Stomach smooth muscle (tissue), 2 donors: ENCODE results near the gene FNDC5.

Experiments used
- H3K27ac ChIP-seq: one replicate; pipeline ENCODE4 v1.7.0; 2013; ENCODE audit warnings: mild to moderate bottlenecking, low read length, inconsistent platforms
- H3K27me3 ChIP-seq, 2 donors: one replicate each; pipeline ENCODE4 v1.7.0; 2013; ENCODE audit warnings: low read length in 2 of 2; ENCODE audit not compliant: insufficient read depth in 2 of 2, control insufficient read depth in 1 of 2
- H3K36me3 ChIP-seq, 2 donors: one replicate each; pipeline ENCODE4 v1.7.0; 2013; ENCODE audit warnings: low read length in 2 of 2; ENCODE audit not compliant: control insufficient read depth in 2 of 2, insufficient read depth in 2 of 2
- H3K4me1 ChIP-seq: one replicate; pipeline ENCODE4 v1.7.0; 2013; ENCODE audit warnings: low read length; ENCODE audit not compliant: control insufficient read depth, insufficient read depth
- H3K4me3 ChIP-seq, 2 donors: one replicate each; pipeline ENCODE4 v1.7.0; 2013; ENCODE audit warnings: low read length in 2 of 2
- H3K9ac ChIP-seq, 2 donors: one replicate each; pipeline ENCODE4 v1.7.0; 2013; ENCODE audit warnings: low read length in 2 of 2, mild to moderate bottlenecking in 1 of 2
- H3K9me3 ChIP-seq, 2 donors: one replicate each; pipeline ENCODE4 v1.7.0; 2013; ENCODE audit warnings: low read length in 2 of 2; ENCODE audit not compliant: control insufficient read depth in 2 of 2
- donor health status: healthy.
- donor health status: Pancreatic carcinoma.

Gene FNDC5

DNA sequence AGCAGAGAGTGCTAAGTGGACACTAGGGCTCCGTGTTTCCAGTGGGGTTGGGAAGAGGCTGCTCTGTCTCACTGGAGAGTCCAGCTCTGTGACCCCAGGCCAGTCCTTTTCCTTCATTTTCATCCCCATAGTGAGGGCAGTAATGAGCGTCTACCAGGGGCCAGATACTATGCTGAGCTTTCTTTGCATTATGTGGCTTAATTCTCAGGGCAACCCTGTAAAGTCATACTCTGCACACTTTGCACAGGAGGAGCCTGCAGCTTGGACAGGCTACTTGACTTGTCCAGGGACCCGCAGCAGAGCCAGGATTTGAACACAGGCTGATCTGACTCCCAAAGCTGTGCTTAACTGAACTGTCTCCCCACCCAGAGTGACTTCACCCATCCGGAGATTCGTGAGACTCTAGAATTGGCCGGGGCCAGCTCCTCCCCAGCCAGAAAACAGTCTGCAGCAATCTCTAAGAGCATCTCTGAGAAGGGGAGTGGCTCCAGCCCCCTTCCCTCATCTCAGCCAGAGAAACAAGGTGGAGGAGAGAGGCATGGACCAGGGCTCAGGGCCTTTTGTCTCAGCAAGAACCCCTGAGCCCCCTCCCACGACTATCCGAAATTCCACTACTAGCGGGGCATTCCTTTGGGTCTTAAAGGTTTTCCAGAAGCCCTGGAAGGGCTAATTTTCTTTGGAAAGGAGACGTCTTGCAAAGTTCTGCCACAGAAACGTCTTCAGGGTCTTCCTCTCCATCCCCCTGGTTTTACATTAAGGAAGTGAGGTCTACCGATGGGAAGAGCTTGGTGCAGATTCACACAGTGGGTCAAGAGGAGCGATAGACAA, 866 bp upstream of the FNDC5 start:
- peaks cover 26% of the 10 kb centered on the region for H3K4me1 ChIP-seq
- peak overlapping the region; percentile 44 to 74 for H3K4me3 ChIP-seq
- peaks cover 0 to 6% of the 10 kb centered on the region in 2 donors for H3K36me3 ChIP-seq
- H3K9ac ChIP-seq = peak overlapping the region in 1 of 2 donors; percentile 1
- H3K27ac ChIP-seq = no peak overlapping the region
- H3K27me3 ChIP-seq = no peaks in the 10 kb centered on the region
- H3K9me3 ChIP-seq = no peaks in the 10 kb centered on the region

DNA sequence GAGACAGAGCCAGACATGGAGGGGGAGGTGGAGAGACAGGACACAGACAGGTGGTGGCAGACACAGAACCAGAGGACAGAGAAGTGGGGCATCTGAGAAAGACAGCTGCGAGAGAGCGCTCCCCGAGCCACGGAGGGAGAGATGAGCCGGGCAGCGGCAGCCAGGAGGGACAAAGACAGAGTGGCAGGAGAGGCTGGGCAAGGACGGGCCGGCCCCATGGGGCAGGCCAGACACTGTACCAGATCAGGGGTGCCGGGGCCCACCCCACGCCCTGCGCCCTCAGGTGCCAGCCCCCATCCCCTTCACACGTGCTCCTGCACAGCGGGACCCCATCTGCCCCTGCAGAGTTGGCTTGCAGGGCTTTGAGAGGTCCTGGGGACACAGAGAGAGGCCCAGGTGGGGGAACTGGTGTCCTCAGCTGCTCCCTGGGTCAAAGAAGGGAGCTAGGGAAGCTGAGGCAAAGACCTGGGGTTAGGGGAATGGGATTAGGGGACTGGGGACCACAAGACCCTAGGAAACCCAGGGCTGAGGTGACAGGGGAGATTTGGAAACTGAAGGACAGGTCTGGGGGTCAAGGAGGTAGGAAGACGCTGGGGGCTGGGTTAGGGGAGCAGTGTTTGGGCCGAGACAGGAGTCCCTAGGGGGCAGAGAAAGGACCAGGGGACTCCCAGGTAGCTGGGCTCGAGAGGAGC, 643 bp downstream of the FNDC5 start:
- H3K4me1 ChIP-seq = peaks cover 30% of the 10 kb centered on the region
- peak overlapping the region; percentile 13 to 76 for H3K9ac ChIP-seq
- peak overlapping the region; percentile 54 to 73 for H3K4me3 ChIP-seq
- H3K27me3 ChIP-seq = no peaks in the 10 kb centered on the region
- H3K36me3 ChIP-seq = peaks cover 0 to 6% of the 10 kb centered on the region in 2 donors
- H3K27ac ChIP-seq = no peak overlapping the region
- H3K9me3 ChIP-seq = no peaks in the 10 kb centered on the region

DNA sequence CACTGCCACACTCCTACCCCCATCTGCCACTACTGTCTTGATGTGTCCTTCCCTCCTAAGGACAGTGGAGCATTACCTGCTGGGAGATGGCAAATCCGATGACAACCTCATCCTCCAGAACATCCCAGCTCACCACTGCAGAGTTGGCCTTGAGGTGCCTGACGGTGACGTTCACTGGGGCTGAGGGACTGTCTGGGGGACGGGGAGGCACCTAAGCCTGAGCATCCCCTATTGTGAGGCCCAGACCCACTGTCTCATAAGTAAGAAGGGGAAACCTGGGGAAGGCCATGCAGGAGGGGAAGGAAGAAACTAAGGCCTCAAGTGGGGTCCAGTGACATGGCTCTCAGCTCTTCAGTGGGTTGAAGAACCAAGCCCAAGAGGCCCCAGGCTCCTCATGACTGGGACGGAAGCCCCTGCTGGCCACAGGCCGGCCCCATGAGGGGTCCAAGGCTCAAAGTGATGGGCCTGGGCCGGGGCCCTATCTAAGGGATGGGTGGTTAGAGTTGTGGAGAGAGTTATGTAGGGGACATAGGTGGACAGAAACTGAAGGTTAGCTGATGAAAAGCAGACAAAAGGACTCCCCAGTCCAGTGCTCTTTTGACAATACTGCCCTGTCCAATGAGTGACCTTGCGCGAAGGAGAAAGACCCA, 1.8 kb downstream of the FNDC5 start:
- Histone ChIP-seq H3K4me1 (peaks cover 33% of the 10 kb centered on the region), H3K27ac (no peak overlapping the region), H3K36me3 (peaks cover 0 to 6% of the 10 kb centered on the region in 2 donors), H3K9ac (no peak overlapping the region), H3K4me3 (no peak overlapping the region), H3K9me3 (no peaks in the 10 kb centered on the region), H3K27me3 (no peaks in the 10 kb centered on the region)

DNA sequence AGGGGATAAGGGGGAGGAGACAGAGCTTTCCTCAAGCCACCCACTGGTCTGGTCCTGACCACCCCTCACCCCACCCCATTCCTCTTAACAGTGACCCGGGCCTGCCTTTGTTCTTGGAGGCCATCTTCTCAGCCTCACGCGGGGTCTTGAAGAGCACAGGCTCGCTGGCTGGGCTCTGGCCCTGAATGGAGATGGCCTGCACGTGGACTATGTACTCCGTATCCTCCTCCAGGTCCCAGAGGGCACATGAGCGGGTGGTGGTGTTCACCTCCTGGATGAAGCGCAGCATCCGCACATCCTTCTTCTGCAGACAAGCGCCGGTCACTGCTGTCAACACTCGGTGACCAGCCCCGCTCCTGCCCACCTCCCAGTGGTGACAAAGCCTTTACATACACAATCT, 2.6 kb downstream of the FNDC5 start:
- no peak overlapping the region for H3K4me3 ChIP-seq
- no peaks in the 10 kb centered on the region for H3K9me3 ChIP-seq
- peaks cover 33% of the 10 kb centered on the region for H3K4me1 ChIP-seq
- peaks cover 0 to 9% of the 10 kb centered on the region in 2 donors for H3K36me3 ChIP-seq
- no peaks in the 10 kb centered on the region for H3K27me3 ChIP-seq
- H3K27ac ChIP-seq = no peak overlapping the region
- H3K9ac ChIP-seq = no peak overlapping the region

DNA sequence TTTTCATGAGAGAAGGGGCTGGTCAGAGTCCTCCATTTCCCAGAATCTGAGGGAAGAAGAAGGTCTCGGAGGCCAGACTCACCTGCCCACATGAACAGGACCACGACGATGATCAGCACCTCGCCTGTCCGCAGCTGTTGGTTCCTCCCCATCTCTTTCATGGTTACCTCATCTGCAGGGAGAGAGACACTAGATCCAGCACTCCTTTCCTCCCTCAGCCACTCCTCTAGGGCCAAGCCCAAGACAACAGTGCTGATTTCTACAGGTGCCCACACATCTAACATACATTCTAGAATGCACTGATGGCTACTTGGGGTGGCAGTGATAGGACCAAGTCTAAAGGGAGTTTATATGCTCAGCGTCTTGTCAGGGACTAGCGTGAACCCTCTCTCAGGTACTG, 3.0 kb downstream of the FNDC5 start:
- Histone ChIP-seq H3K4me1 (peaks cover 30% of the 10 kb centered on the region), H3K27ac (no peak overlapping the region), H3K4me3 (no peak overlapping the region), H3K27me3 (no peaks in the 10 kb centered on the region), H3K9me3 (no peaks in the 10 kb centered on the region), H3K36me3 (peaks cover 0 to 10% of the 10 kb centered on the region in 2 donors), H3K9ac (no peak overlapping the region)

DNA sequence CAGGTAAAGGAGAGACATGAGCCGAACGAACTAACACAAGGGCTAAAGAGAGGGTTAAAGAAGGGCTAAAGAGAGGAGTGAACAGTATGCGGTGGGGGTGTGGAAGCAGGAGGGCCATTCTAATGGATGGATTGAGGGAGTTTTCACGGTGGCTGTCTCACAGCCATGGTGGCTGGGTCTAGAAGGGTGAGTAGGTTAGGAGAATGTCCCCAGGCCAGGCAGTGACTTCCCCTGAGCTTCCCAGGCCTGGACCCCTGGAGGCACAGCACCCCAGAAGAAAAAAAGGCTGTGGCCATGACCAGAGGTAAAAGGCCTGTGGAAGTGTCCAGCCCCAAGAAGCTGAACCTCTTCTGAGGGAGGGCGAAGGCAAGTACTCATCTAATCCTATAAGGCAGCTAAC, 3.6 kb downstream of the FNDC5 start:
- Histone ChIP-seq H3K27ac (no peak overlapping the region), H3K27me3 (no peaks in the 10 kb centered on the region), H3K36me3 (peaks cover 0 to 10% of the 10 kb centered on the region in 2 donors), H3K9me3 (no peaks in the 10 kb centered on the region), H3K4me1 (peaks cover 30% of the 10 kb centered on the region), H3K4me3 (no peak overlapping the region), H3K9ac (no peak overlapping the region)

DNA sequence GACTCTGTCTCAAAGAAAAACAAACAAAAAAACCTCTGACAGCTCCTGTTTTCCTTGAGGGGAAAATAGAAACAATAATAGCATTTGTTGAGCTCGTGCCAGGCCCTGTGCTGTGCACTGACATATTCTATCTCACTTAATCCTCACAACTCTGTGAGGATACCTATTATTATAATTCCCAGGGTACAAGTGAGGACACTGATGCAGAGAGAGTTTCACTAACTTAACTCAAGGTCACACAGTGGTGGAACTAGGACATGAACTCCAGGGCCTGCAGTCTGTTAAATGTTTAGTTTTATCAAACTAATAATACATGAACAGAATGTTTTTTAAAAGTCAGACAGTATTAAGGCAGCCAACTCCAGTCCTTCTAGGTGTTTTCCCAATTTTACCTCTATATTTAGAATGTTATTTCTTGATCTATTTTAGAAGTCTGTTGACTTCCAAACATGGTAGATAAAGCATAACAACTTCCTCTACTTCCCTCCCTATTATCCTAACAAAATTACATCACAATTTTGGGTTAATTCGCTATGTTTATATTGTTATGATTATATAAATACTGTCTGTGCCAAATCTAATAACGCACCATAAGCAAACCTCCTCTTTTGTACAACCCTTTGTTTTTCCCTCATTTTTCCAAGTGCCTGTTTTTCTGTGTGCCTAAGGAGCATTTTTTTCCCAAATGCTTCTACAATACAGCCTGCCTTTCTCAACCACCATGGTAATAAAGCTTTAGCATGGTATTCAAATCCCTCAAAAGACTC, 4.9 kb downstream of the FNDC5 start:
- H3K4me1 ChIP-seq = peaks cover 27% of the 10 kb centered on the region
- no peaks in the 10 kb centered on the region for H3K9me3 ChIP-seq
- H3K9ac ChIP-seq = no peak overlapping the region
- H3K27ac ChIP-seq = peak overlapping the region; percentile 32
- H3K27me3 ChIP-seq = no peaks in the 10 kb centered on the region
- peaks cover under 1 to 11% of the 10 kb centered on the region in 2 donors for H3K36me3 ChIP-seq
- H3K4me3 ChIP-seq = no peak overlapping the region

DNA sequence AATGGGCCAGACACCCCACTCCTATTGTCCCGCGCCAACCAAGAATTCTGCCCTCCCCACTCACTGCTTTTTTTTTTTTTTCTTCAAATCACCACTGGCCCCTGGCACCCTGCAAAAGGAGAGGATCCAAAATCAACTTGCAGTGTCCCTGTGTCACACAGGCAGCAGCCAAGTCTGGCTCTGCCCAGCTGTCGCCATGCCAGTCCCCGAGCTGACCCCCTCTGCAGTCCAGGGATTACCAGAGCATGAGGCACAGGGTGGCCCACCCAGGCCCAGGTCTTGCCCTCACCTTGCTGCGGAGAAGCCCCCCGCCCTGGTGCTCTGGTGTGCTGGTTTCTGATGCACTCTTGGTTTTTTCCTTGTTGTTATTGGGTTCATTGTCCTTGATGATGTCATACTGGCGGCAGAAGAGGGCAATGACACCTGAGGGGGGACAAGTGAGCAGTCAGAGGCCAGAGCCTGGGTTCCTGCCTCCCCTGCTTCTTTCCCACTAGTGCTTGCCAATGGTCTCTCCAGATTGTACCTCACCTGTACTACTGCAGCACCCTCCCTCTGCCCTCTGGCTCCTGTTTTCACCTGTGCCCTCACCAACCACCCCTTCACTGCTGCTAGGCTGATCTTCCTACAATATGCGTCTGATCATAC, 6.2 kb downstream of the FNDC5 start:
- peaks cover 18% of the 10 kb centered on the region for H3K4me1 ChIP-seq
- H3K9ac ChIP-seq = no peak overlapping the region
- no peaks in the 10 kb centered on the region for H3K27me3 ChIP-seq
- H3K9me3 ChIP-seq = no peaks in the 10 kb centered on the region
- H3K27ac ChIP-seq = no peak overlapping the region
- H3K36me3 ChIP-seq = peaks cover 3 to 11% of the 10 kb centered on the region in 2 donors
- H3K4me3 ChIP-seq = no peak overlapping the region

DNA sequence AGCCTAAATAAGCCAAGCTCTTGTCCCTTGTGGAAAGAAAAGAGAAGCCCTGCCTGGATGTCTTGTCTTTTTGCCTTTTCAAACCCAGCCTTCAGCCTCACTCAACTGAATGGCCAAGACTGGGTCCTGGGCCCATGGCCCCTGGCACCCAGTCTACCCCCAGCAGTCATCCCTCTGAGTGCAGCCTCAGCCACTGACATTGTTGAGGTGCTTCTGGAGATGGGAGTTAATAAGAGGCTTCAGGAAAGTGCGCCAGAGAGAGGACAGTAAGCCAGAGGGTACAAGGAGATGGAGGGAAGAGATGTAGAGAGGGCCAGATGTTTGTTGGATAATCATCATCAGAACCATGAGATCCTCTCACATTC, 6.8 kb downstream of the FNDC5 start:
- H3K27ac ChIP-seq = no peak overlapping the region
- peaks cover 17% of the 10 kb centered on the region for H3K4me1 ChIP-seq
- H3K4me3 ChIP-seq = no peak overlapping the region
- no peaks in the 10 kb centered on the region for H3K9me3 ChIP-seq
- H3K36me3 ChIP-seq = peaks cover 3 to 15% of the 10 kb centered on the region in 2 donors
- no peak overlapping the region for H3K9ac ChIP-seq
- no peaks in the 10 kb centered on the region for H3K27me3 ChIP-seq
